IMR-90 (cell line): ENCODE measurements around the gene GGA2. TPM values are rescaled to one million over a fixed set of nuclear protein-coding genes. Genes with fewer than 3 reads are reported as not detected.

Experiments
- ATAC-seq: fragments of 200-7000 bp; cut with Tn5 transposase; 2 replicates; pipeline ENCODE4 v1.9.1; 2020; ENCODE audit warnings: low read depth, mild to moderate bottlenecking, moderate library complexity
- BruUV-seq: library from RNA; stranded (reverse); fragments of 400-500 nt; replicated peaks from 2 replicates; lab custom pipeline; 2021; lab: Mats Ljungman, UMichigan
- CTCF ChIA-PET: fragments of 300-600 bp; formaldehyde crosslinking; extraction: SDS; loops from one replicate; lab custom pipeline; 2021; ENCODE audit warnings: antibody characterized with exemption; lab: Yijun Ruan, JAX
- POLR2A ChIA-PET: fragments of 300-600 bp; sonication (Branson Sonifier 250); formaldehyde crosslinking; loops from one replicate; lab custom pipeline; 2022; ENCODE audit warnings: antibody characterized with exemption; ENCODE audit not compliant: unreplicated experiment; lab: Charles Lee
- DNase-seq: peaks from one replicate; pipeline ENCODE4 v3.0.0; 2013
- H2AFZ ChIP-seq: replicated peaks from 2 replicates; pipeline ENCODE3; 2013; ENCODE audit warnings: low read length, mild to moderate bottlenecking; ENCODE audit not compliant: poor library complexity
- H2AK5ac ChIP-seq: 2 replicates; pipeline ENCODE4 v1.6.1; 2013; ENCODE audit warnings: low read depth, low read length, inconsistent platforms
- H2AK9ac ChIP-seq: replicated peaks from 2 replicates; pipeline ENCODE3; 2013; ENCODE audit warnings: mild to moderate bottlenecking, low read depth, low read length, moderate library complexity; ENCODE audit not compliant: poor library complexity
- H2BK120ac ChIP-seq: 2 replicates; pipeline ENCODE4 v1.6.1; 2013; ENCODE audit warnings: low read depth, low read length, inconsistent platforms
- H2BK15ac ChIP-seq: 3 replicates; pipeline ENCODE4 v1.6.1; 2013; ENCODE audit warnings: low read depth, low read length, inconsistent platforms
- H2BK20ac ChIP-seq: 2 replicates; pipeline ENCODE4 v1.6.1; 2013; ENCODE audit warnings: low read depth, mild to moderate bottlenecking, inconsistent platforms, low read length, moderate library complexity
- H2BK5ac ChIP-seq: 2 replicates; pipeline ENCODE4 v1.6.1; 2013; ENCODE audit warnings: mild to moderate bottlenecking, low read depth, low read length, inconsistent platforms; ENCODE audit not compliant: poor library complexity, severe bottlenecking
- H3K14ac ChIP-seq: replicated peaks from 2 replicates; pipeline ENCODE4 v1.6.1; 2013; ENCODE audit warnings: low read depth, low read length, inconsistent platforms
- H3K18ac ChIP-seq: 2 replicates; pipeline ENCODE4 v1.6.1; 2013; ENCODE audit warnings: low read depth, low read length, control low read depth
- H3K23ac ChIP-seq: 2 replicates; pipeline ENCODE4 v1.6.1; 2013; ENCODE audit warnings: low read depth, low read length, inconsistent platforms
- H3K27ac ChIP-seq: 2 replicates; pipeline ENCODE4 v1.5.1; 2013; ENCODE audit warnings: mild to moderate bottlenecking, control low read depth, low read length; ENCODE audit not compliant: insufficient read depth
- H3K27me3 ChIP-seq: 2 replicates; pipeline ENCODE4 v1.6.1; 2013; ENCODE audit warnings: low read length; ENCODE audit not compliant: control insufficient read depth, insufficient read depth
- H3K36me3 ChIP-seq: 2 replicates; pipeline ENCODE4 v1.6.1; 2013; ENCODE audit warnings: low read length, mixed read lengths; ENCODE audit not compliant: control insufficient read depth, insufficient read depth
- H3K4ac ChIP-seq: 2 replicates; pipeline ENCODE4 v1.6.1; 2013; ENCODE audit warnings: low read depth, low read length, inconsistent platforms
- H3K4me1 ChIP-seq: 2 replicates; pipeline ENCODE4 v1.6.1; 2013; ENCODE audit warnings: low read length, mixed read lengths; ENCODE audit not compliant: control insufficient read depth, insufficient read depth
- H3K4me2 ChIP-seq: 2 replicates; pipeline ENCODE4 v1.6.1; 2013; ENCODE audit warnings: low read depth, mild to moderate bottlenecking, control low read depth, low read length, moderate library complexity
- H3K4me3 ChIP-seq: 2 replicates; pipeline ENCODE4 v1.5.1; 2013; ENCODE audit warnings: low read depth, mild to moderate bottlenecking, control low read depth, low read length, moderate library complexity; ENCODE audit not compliant: insufficient read depth
- H3K56ac ChIP-seq: 2 replicates; pipeline ENCODE4 v1.6.1; 2013; ENCODE audit warnings: low read length, inconsistent platforms; ENCODE audit not compliant: insufficient read depth; ENCODE audit errors: extremely low read depth
- H3K79me1 ChIP-seq, 2 experiments: 2 replicates each; pipeline ENCODE4 v1.6.1; 2013; ENCODE audit warnings: low read length in 2 of 2, inconsistent platforms in 1 of 2, low read depth in 1 of 2
- H3K9ac ChIP-seq: 2 replicates; pipeline ENCODE4 v1.6.1; 2013; ENCODE audit warnings: low read depth, low read length, control low read depth
- H3K9me1 ChIP-seq: 2 replicates; pipeline ENCODE4 v1.6.1; 2013; ENCODE audit warnings: low read length, inconsistent platforms; ENCODE audit not compliant: insufficient read depth
- H3K9me3 ChIP-seq: 2 replicates; pipeline ENCODE4 v1.6.1; 2013; ENCODE audit warnings: low read length; ENCODE audit not compliant: control insufficient read depth, insufficient read depth
- H4K20me1 ChIP-seq: 2 replicates; pipeline ENCODE4 v1.6.1; 2013; ENCODE audit warnings: low read length, inconsistent platforms; ENCODE audit not compliant: insufficient read depth
- H4K5ac ChIP-seq: 2 replicates; pipeline ENCODE4 v1.6.1; 2013; ENCODE audit warnings: mild to moderate bottlenecking, low read depth, low read length, control low read depth
- H4K8ac ChIP-seq, 2 experiments: 2 replicates each; pipeline ENCODE4 v1.6.1; 2013; ENCODE audit warnings: low read depth in 2 of 2, low read length in 2 of 2, control low read depth in 1 of 2, inconsistent platforms in 1 of 2
- H4K91ac ChIP-seq: 2 replicates; pipeline ENCODE4 v1.6.1; 2013; ENCODE audit warnings: low read depth, low read length, inconsistent platforms; ENCODE audit not compliant: insufficient read depth
- CHD1 ChIP-seq: IDR thresholded peaks from 2 replicates; pipeline ENCODE4 v1.6.1; 2012; ENCODE audit warnings: low read depth, low read length, improper control_type of control experiment
- MAZ ChIP-seq: IDR thresholded peaks from 2 replicates; pipeline ENCODE4 v1.6.1; 2012; ENCODE audit warnings: low read depth, mild to moderate bottlenecking, low read length, improper control_type of control experiment, moderate library complexity, borderline replicate concordance
- POLR2A ChIP-seq: IDR thresholded peaks from 2 replicates; pipeline ENCODE4 v1.6.1; 2012; ENCODE audit warnings: mild to moderate bottlenecking, low read depth, low read length
- SMC3 ChIP-seq: fragments of 150-350 bp; IDR thresholded peaks from 2 replicates; pipeline ENCODE4 v1.6.1; 2016; ENCODE audit warnings: low read depth, mild to moderate bottlenecking, antibody characterized with exemption, low read length, moderate library complexity
- WGBS, 2 experiments: methylation state at CpG; one replicate each; pipeline versions ENCODE4 v1.1.5 to v1.1.7; 2013; ENCODE audit warnings: missing lambda C conversion rate in 2 of 2; ENCODE audit not compliant: insufficient read length in 1 of 2; ENCODE audit errors: extremely low coverage in 2 of 2; 5-methylcytosine and 5-hydroxymethylcytosine counted together
- dilution Hi-C: fragments of 300-500 bp; cut with HindIII; formaldehyde crosslinking; loops from one replicate; pipeline ENCODE4 v1.14.3; 2018; ENCODE audit warnings: low sequenced_read_pairs; ENCODE audit not compliant: unreplicated experiment
- in situ Hi-C: fragments of 300-500 bp; cut with MboI; formaldehyde crosslinking; loops from 3 replicates; pipeline ENCODE4 v1.14.3; 2019; ENCODE audit warnings: low sequenced_read_pairs, inconsistent platforms, mixed read lengths
- intact Hi-C: fragments of 100-400 bp; cut with micrococcal nuclease; formaldehyde crosslinking; loops from 2 replicates; pipeline ENCODE4 v1.10.0; 2022
- microRNA-seq, 2 experiments: library from miRNA; stranded (forward) in 1 of 2; unstranded in 1 of 2; fragments of 10-50 nt in 1 of 2; fragments of <30 nt in 1 of 2; gene quantifications in 1 of 2; microRNA quantifications in 1 of 2; one replicate each; pipeline versions ENCODE3 to v1.1.0; 2013 to 2020; ENCODE audit not compliant: insufficient read depth in 1 of 2, insufficient read length in 1 of 2, unreplicated experiment in 1 of 2
- polyA plus RNA-seq, 3 experiments: library from polyadenylated mRNA; depleted of rRNA; stranded (reverse); fragments of >200 nt; gene quantifications; 2 replicates each; pipeline ENCODE4 v1.2.3, GENCODE V29; 2012; ENCODE audit warnings: low replicate concordance in 1 of 3
- small RNA-seq, 5 experiments: library from RNA; depleted of rRNA; stranded (forward); fragments of <200 nt; gene quantifications; one replicate each; pipeline ENCODE3, GENCODE V24; 2012
- total RNA-seq: library from RNA; depleted of rRNA; stranded (reverse); fragments of >200 nt; gene quantifications from 2 replicates; pipeline ENCODE4 v1.2.3, GENCODE V29; 2012; rRNA removed

Gene GGA2
- total and polyA plus RNA-seq, 2 of the 4 experiments (the other 2 are of a cell fraction): 16.5 to 30.1 TPM

DNA sequence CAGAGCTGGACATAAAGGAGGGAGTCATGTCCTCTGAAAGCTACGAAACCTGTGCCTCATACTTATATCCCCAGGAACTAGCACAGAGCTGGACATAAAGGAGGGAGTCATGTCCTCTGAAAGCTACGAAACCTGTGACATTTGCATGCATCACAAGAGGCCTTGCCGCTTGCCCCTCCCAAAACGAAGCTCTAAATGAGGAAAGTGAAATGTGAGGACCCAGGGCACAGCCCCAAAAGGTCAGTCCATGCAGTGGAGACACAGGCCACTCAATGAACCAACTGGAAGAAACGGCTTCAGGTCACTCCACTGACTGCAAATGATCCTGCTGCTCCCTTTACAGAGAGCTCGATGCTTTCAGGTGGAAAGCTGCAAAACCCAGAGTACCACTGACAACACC is 95.6 kb downstream of the GGA2 start:
- BruUV-seq: no TSS peak
- in situ Hi-C loops: no loop called here

More for the DNA sequence above, 95.6 kb downstream of the GGA2 start:
- intact Hi-C loops: no loop called here
- Histone ChIP-seq H3K27ac (no peak overlapping the region), H3K79me1 (no peaks in the 10 kb centered on the region; a peak in 1 of 4 replicates), H2AK9ac (no peak overlapping the region), H2AFZ (no peak overlapping the region), H3K4me2 (no peak overlapping the region), H2BK5ac (no peak overlapping the region), H3K9me3 (no peaks in the 10 kb centered on the region), H3K4me3 (no peak overlapping the region), H2BK20ac (no peak overlapping the region), H3K9ac (no peak overlapping the region), H4K20me1 (no peaks in the 10 kb centered on the region), H3K36me3 (peaks cover 51% of the 10 kb centered on the region), H2AK5ac (no peak overlapping the region), H3K27me3 (no peaks in the 10 kb centered on the region), H2BK15ac (no peak overlapping the region), H3K4ac (no peak overlapping the region), H3K9me1 (peaks cover 4% of the 10 kb centered on the region; the same call in 1 of the 2 replicates), H3K56ac (no peak overlapping the region), H3K14ac (no peak overlapping the region), H2BK120ac (no peak overlapping the region), H4K91ac (no peak overlapping the region), H3K4me1 (peaks cover 4% of the 10 kb centered on the region; the same call in 1 of the 2 replicates), H4K5ac (no peak overlapping the region), H4K8ac (no peak overlapping the region), H3K18ac (no peak overlapping the region), H3K23ac (no peak overlapping the region)
- ATAC-seq: no peak
- TF ChIP-seq CHD1: no peak
- no peak for TF ChIP-seq MAZ
- TF ChIP-seq POLR2A: no peak
- no peak for TF ChIP-seq SMC3
- dilution Hi-C loops: no loop called here
- ChIA-PET POLR2A (no interaction called here), CTCF (interaction anchor here (1.0 kb wide), 1 partner anchor 19 kb away, joined by 3 read pairs; no protein-coding TSS in a partner anchor)
- no peak for DNase-seq
- 100% methylated on average over 3 of the region's 6 CpGs; no CpG with 5 or more reads in 1 of the 2 experiments for WGBS, 2 experiments

Small RNAs within 50 kb of the gene (microRNA-seq; reads per million reads assigned to microRNA genes)
- not detected for gene RF00072 (ENCODE audit: insufficient read depth, insufficient read length)

Small RNAs within 50 kb of the gene (small RNA-seq; reads per million reads assigned to genes)
- gene RF00072: 0 reads per million in 5 experiments

Other genes starting within 250 kb of the GGA2 start
- not detected in 2 replicates for gene SCNN1B, start 208.2 kb downstream of the GGA2 start, total RNA-seq
- gene SCNN1B, start 208.2 kb downstream of the GGA2 start, polyA plus RNA-seq (2012; rRNA removed): not detected in 2 replicates
- 25.6 and 28.5 TPM in 2 replicates for gene COG7, start 57.3 kb downstream of the GGA2 start, total RNA-seq
- gene COG7, start 57.3 kb downstream of the GGA2 start, polyA plus RNA-seq (2012; rRNA removed): 43.7 and 49.2 TPM in 2 replicates
- 23.3 and 28.1 TPM in 2 replicates for gene EARS2, start 46.9 kb upstream of the GGA2 start, total RNA-seq
- gene EARS2, start 46.9 kb upstream of the GGA2 start, polyA plus RNA-seq (2012; rRNA removed): 37.7 and 37.8 TPM in 2 replicates
- 39.3 and 48.9 TPM in 2 replicates for gene UBFD1, start 47.2 kb upstream of the GGA2 start, total RNA-seq
- gene UBFD1, start 47.2 kb upstream of the GGA2 start, polyA plus RNA-seq (2012; rRNA removed): 48.4 and 55.0 TPM in 2 replicates
- gene NDUFAB1, start 85.8 kb upstream of the GGA2 start, total RNA-seq: 114 and 117 TPM in 2 replicates
- gene NDUFAB1, start 85.8 kb upstream of the GGA2 start, polyA plus RNA-seq (2012; rRNA removed): 146 and 185 TPM in 2 replicates
- 8.6 and 11.7 TPM in 2 replicates for gene PALB2, start 130.8 kb upstream of the GGA2 start, total RNA-seq
- gene PALB2, start 130.8 kb upstream of the GGA2 start, polyA plus RNA-seq (2012; rRNA removed): 3.1 and 4.1 TPM in 2 replicates
- 111 and 121 TPM in 2 replicates for gene DCTN5, start 131.0 kb upstream of the GGA2 start, total RNA-seq
- 43.3 and 49.6 TPM in 2 replicates for gene DCTN5, start 131.0 kb upstream of the GGA2 start, polyA plus RNA-seq (2012; rRNA removed)
- 19.4 and 20.0 TPM in 2 replicates for gene PLK1, start 168.4 kb upstream of the GGA2 start, total RNA-seq
- gene PLK1, start 168.4 kb upstream of the GGA2 start, polyA plus RNA-seq (2012; rRNA removed): 59.0 and 67.8 TPM in 2 replicates
- 0.54 TPM in 1 of 2 replicates, not detected in the other for gene ERN2, start 202.7 kb upstream of the GGA2 start, total RNA-seq
- gene ERN2, start 202.7 kb upstream of the GGA2 start, polyA plus RNA-seq (2012; rRNA removed): 0.39 and 0.60 TPM in 2 replicates
- not detected in 2 replicates for gene CHP2, start 244.5 kb upstream of the GGA2 start, total RNA-seq
- gene CHP2, start 244.5 kb upstream of the GGA2 start, polyA plus RNA-seq (2012; rRNA removed): not detected in 2 replicates